GM12878 (cell line): ENCODE results near the gene MLLT3. TPM values are rescaled to one million over a fixed set of nuclear protein-coding genes. Genes with fewer than 3 reads are reported as not detected.

ENCODE experiments used
- CBFB ChIP-seq: IDR thresholded peaks from 2 replicates; pipeline ENCODE4 v1.6.1; 2016; ENCODE audit warnings: antibody characterized with exemption, low read depth
- CEBPB ChIP-seq, 2 experiments: fragments of 150-350 bp in 1 of 2; IDR thresholded peaks; 2 replicates each; pipeline ENCODE4 v1.6.1; 2012 to 2014; ENCODE audit warnings: low read depth in 2 of 2, low read length in 2 of 2, borderline replicate concordance in 1 of 2, inconsistent platforms in 1 of 2
- CHD1 ChIP-seq: IDR thresholded peaks from 2 replicates; pipeline ENCODE4 v1.6.1; 2012; ENCODE audit warnings: low read depth, low read length, improper control_type of control experiment
- FOXM1 ChIP-seq: IDR thresholded peaks from 2 replicates; pipeline ENCODE4 v1.6.1; 2012; ENCODE audit warnings: low read depth, mild to moderate bottlenecking, inconsistent platforms, low read length, moderate library complexity
- GATAD2B ChIP-seq: fragments of 450-650 bp; conservative IDR thresholded peaks from 2 replicates; pipeline ENCODE4 v1.6.1; 2017; ENCODE audit warnings: low read depth, mild to moderate bottlenecking, moderate library complexity
- KDM1A ChIP-seq: fragments of 200-600 bp; sonication (generic); IDR thresholded peaks from 2 replicates; pipeline ENCODE4 v1.6.1; 2016; ENCODE audit warnings: borderline replicate concordance
- NFYA ChIP-seq: IDR thresholded peaks from 2 replicates; pipeline ENCODE4 v1.6.1; 2011; ENCODE audit warnings: low read depth, mild to moderate bottlenecking, low read length, improper control_type of control experiment, borderline replicate concordance
- NRF1 ChIP-seq: conservative IDR thresholded peaks from 2 replicates; pipeline ENCODE4 v1.6.1; 2011; ENCODE audit warnings: mild to moderate bottlenecking, low read depth, low read length, improper control_type of control experiment
- PAX5 ChIP-seq: IDR thresholded peaks from 2 replicates; pipeline ENCODE4 v1.6.1; 2011; ENCODE audit warnings: low read depth, low read length, borderline replicate concordance
- RAD21 ChIP-seq: IDR thresholded peaks from 2 replicates; pipeline ENCODE4 v1.6.1; 2011; ENCODE audit warnings: mild to moderate bottlenecking, low read depth, low read length, moderate library complexity; ENCODE audit not compliant: insufficient read depth
- SIN3A ChIP-seq: IDR thresholded peaks from 2 replicates; pipeline ENCODE4 v1.6.1; 2012; ENCODE audit warnings: low read depth, low read length, improper control_type of control experiment
- SMARCA5 ChIP-seq: fragments of 450-650 bp; IDR thresholded peaks from 2 replicates; pipeline ENCODE4 v1.6.1; 2017; ENCODE audit warnings: mild to moderate bottlenecking
- TBL1XR1 ChIP-seq: IDR thresholded peaks from 2 replicates; pipeline ENCODE4 v1.6.1; 2012; ENCODE audit warnings: low read depth, low read length, improper control_type of control experiment
- ZNF217 ChIP-seq: fragments of 450-650 bp; IDR thresholded peaks from 2 replicates; pipeline ENCODE4 v1.6.1; 2017; ENCODE audit warnings: antibody characterized with exemption, mild to moderate bottlenecking
- ZZZ3 ChIP-seq: IDR thresholded peaks from 2 replicates; pipeline ENCODE4 v1.6.1; 2011; ENCODE audit warnings: low read depth; ENCODE audit not compliant: control insufficient read depth, insufficient read length
- polyA plus RNA-seq, 11 experiments: library from polyadenylated mRNA; depleted of rRNA in 4 of 11; unstranded in 6 of 11; stranded (reverse) in 5 of 11; fragments of >200 nt; fragmentation: Nextera tagmentation in 4 of 11; fragmentation: Illumina TruSeq in 1 of 11; extraction: Ambion mirVana in 4 of 11; extraction: Trizol in 1 of 11; gene quantifications; 1 replicate in 1 of 11; 2 replicates in 10 of 11; pipeline versions ENCODE4 v1.2.1 to v1.2.3, GENCODE V29; 2011 to 2016; ENCODE audit warnings: inconsistent platforms in 2 of 11, missing spikeins in 2 of 11, low read depth in 1 of 11
- total RNA-seq, 4 experiments: library from RNA; depleted of rRNA in 3 of 4; stranded (reverse); fragments of >200 nt in 3 of 4; fragmentation: Illumina TruSeq in 1 of 4; extraction: Trizol in 1 of 4; gene quantifications; 2 replicates each; pipeline versions ENCODE4 v1.2.1 to v1.2.3, GENCODE V29; 2013 to 2021
- TF ChIP-seq, protein P1 (sequence below): fragments of 450-650 bp; formaldehyde crosslinking; IDR thresholded peaks from 2 replicates; pipeline ENCODE4 v1.5.0; 2022; ENCODE audit warnings: mild to moderate bottlenecking, missing genetic modification characterization
- TF ChIP-seq, protein P2 (sequence below): IDR thresholded peaks from 2 replicates; pipeline ENCODE4 v1.6.1; 2012; ENCODE audit warnings: low read length, inconsistent platforms
- TF ChIP-seq, protein P3 (sequence below): IDR thresholded peaks from 2 replicates; pipeline ENCODE4 v1.6.1; 2011; ENCODE audit warnings: borderline replicate concordance, low read depth, mild to moderate bottlenecking, moderate library complexity, mixed read lengths, low read length; ENCODE audit not compliant: insufficient read depth; ENCODE audit errors: extremely low read length
- TF ChIP-seq, protein P4 (sequence below): fragments of 450-650 bp; IDR thresholded peaks from 2 replicates; pipeline ENCODE4 v1.6.1; 2017; ENCODE audit warnings: borderline replicate concordance
- TF ChIP-seq, protein P5 (sequence below): IDR thresholded peaks from 2 replicates; pipeline ENCODE4 v1.6.1; 2012; ENCODE audit warnings: low read depth, low read length, improper control_type of control experiment
- TF ChIP-seq, protein P6 (sequence below): IDR thresholded peaks from 2 replicates; pipeline ENCODE4 v1.6.1; 2011; ENCODE audit warnings: low read depth, mild to moderate bottlenecking, low read length, moderate library complexity, borderline replicate concordance; ENCODE audit errors: extremely low read depth

MLLT3 gene
- total and polyA plus RNA-seq, 10 of the 15 experiments (the other 5 are each of a cell fraction or from before 2014, with no cell fraction given) = 17.7 to 72.3 (median 35.6) TPM

DNA sequence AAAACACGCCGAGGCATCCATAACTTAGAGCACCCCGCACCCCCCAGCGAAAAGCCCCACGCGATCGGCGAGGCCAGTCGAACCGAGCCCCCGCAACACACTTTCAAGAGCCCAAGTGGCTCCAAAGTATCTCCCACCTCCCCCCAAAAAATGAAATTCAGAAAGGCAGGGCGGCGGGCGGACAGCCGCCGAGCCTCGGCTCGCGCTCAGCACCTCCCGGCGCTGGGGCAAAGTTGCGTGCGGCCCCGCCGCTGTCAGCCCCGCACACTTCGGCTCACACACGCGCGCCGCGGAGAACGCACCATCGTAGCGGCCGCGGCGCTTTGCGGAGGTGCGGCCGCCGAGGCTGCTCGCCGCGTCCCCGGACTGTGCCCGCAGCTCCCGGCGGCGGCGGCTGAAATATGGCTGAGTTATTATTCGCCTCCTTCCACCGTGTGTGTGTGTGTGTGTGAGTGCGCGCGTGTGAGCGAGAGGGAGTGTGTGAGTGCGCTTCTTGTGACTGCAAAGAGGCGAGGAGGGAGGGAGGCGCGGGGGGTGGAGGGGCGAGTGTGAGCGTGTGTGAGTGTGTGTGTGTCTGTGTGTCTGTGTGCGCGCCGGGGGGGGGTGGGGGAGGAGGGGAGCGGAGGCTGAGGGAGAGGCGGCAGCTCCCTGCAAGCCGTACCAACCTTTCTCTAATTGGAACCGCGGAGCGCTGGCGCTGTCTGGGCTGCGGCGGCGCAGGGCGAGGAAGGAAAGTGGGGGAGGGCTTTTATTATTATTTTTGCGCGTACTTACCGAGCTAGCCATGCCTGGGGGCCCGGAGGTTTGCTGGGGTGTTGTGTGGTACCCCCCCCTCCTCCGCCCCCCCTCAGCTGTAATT lies 599 bp downstream of the MLLT3 start (continued):
- TF ChIP-seq, protein P1, sequence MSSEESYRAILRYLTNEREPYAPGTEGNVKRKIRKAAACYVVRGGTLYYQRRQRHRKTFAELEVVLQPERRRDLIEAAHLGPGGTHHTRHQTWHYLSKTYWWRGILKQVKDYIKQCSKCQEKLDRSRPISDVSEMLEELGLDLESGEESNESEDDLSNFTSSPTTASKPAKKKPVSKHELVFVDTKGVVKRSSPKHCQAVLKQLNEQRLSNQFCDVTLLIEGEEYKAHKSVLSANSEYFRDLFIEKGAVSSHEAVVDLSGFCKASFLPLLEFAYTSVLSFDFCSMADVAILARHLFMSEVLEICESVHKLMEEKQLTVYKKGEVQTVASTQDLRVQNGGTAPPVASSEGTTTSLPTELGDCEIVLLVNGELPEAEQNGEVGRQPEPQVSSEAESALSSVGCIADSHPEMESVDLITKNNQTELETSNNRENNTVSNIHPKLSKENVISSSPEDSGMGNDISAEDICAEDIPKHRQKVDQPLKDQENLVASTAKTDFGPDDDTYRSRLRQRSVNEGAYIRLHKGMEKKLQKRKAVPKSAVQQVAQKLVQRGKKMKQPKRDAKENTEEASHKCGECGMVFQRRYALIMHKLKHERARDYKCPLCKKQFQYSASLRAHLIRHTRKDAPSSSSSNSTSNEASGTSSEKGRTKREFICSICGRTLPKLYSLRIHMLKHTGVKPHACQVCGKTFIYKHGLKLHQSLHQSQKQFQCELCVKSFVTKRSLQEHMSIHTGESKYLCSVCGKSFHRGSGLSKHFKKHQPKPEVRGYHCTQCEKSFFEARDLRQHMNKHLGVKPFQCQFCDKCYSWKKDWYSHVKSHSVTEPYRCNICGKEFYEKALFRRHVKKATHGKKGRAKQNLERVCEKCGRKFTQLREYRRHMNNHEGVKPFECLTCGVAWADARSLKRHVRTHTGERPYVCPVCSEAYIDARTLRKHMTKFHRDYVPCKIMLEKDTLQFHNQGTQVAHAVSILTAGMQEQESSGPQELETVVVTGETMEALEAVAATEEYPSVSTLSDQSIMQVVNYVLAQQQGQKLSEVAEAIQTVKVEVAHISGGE (CRISPR knock-in tag) = no peak
- TF ChIP-seq, protein P2, sequence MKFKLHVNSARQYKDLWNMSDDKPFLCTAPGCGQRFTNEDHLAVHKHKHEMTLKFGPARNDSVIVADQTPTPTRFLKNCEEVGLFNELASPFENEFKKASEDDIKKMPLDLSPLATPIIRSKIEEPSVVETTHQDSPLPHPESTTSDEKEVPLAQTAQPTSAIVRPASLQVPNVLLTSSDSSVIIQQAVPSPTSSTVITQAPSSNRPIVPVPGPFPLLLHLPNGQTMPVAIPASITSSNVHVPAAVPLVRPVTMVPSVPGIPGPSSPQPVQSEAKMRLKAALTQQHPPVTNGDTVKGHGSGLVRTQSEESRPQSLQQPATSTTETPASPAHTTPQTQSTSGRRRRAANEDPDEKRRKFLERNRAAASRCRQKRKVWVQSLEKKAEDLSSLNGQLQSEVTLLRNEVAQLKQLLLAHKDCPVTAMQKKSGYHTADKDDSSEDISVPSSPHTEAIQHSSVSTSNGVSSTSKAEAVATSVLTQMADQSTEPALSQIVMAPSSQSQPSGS = no peak
- TF ChIP-seq PAX5 (no peak), ZZZ3 (no peak), FOXM1 (no peak), CEBPB (IDR thresholded peaks at IDR 0.05; ENCODE audit: borderline replicate concordance in 1 of 2, low read depth in 2 of 2, low read length in 2 of 2) (no peak), SIN3A (peak; percentile 19; the same call in 1 of the 2 replicates), TBL1XR1 (no peak), CBFB (no peak), SMARCA5 (peak; percentile 62), RAD21 (0 out of 2 replicates have a peak, but pooled peaks have one; percentile 24), GATAD2B (no peak; the same call in 1 of the 2 replicates), NFYA (no peak), ZNF217 (0 out of 2 replicates have a peak, but pooled peaks have one; percentile 35), KDM1A (no peak), NRF1 (no peak), CHD1 (no peak)
- TF ChIP-seq, protein P3, sequence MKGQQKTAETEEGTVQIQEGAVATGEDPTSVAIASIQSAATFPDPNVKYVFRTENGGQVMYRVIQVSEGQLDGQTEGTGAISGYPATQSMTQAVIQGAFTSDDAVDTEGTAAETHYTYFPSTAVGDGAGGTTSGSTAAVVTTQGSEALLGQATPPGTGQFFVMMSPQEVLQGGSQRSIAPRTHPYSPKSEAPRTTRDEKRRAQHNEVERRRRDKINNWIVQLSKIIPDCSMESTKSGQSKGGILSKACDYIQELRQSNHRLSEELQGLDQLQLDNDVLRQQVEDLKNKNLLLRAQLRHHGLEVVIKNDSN = no peak
- TF ChIP-seq, protein P4, sequence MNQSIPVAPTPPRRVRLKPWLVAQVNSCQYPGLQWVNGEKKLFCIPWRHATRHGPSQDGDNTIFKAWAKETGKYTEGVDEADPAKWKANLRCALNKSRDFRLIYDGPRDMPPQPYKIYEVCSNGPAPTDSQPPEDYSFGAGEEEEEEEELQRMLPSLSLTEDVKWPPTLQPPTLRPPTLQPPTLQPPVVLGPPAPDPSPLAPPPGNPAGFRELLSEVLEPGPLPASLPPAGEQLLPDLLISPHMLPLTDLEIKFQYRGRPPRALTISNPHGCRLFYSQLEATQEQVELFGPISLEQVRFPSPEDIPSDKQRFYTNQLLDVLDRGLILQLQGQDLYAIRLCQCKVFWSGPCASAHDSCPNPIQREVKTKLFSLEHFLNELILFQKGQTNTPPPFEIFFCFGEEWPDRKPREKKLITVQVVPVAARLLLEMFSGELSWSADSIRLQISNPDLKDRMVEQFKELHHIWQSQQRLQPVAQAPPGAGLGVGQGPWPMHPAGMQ = no peak
- TF ChIP-seq, protein P5, sequence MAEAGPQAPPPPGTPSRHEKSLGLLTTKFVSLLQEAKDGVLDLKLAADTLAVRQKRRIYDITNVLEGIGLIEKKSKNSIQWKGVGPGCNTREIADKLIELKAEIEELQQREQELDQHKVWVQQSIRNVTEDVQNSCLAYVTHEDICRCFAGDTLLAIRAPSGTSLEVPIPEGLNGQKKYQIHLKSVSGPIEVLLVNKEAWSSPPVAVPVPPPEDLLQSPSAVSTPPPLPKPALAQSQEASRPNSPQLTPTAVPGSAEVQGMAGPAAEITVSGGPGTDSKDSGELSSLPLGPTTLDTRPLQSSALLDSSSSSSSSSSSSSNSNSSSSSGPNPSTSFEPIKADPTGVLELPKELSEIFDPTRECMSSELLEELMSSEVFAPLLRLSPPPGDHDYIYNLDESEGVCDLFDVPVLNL = no peak
- TF ChIP-seq, protein P6, sequence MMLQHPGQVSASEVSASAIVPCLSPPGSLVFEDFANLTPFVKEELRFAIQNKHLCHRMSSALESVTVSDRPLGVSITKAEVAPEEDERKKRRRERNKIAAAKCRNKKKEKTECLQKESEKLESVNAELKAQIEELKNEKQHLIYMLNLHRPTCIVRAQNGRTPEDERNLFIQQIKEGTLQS = no peak
